NCI-H526 (cell line): ENCODE results near the gene IL1RN.

Experiments
- DNase-seq, 2 experiments: peaks; one replicate each; lab custom pipeline; 2025; lab: John Stamatoyannopoulos, UW

The IL1RN gene

GRCh38 chr2:113156278-113157117 is 29.1 kb downstream of the IL1RN start:
- peak; percentile 5 to 41 for DNase-seq

- peak in 1 of 2 experiments; percentile 74 for DNase-seq
These were observed 29.9 kb downstream of the IL1RN start for GRCh38 chr2:113157118-113157896.

GRCh38 chr2:113157897-113158753 is 30.7 kb downstream of the IL1RN start:
- DNase-seq, result peak; percentile 6 to 49

GRCh38 chr2:113158884-113159553 is 31.6 kb downstream of the IL1RN start:
- no peak for DNase-seq

- no peak for DNase-seq
These were observed 32.9 kb downstream of the IL1RN start for GRCh38 chr2:113160248-113160647.

GRCh38 chr2:113160962-113161361 is 33.6 kb downstream of the IL1RN start:
- no peak for DNase-seq

GRCh38 chr2:113162173-113162572 is 34.8 kb downstream of the IL1RN start:
- DNase-seq, result no peak

- DNase-seq, result no peak
These were observed 35.5 kb downstream of the IL1RN start for GRCh38 chr2:113162869-113163268.

GRCh38 chr2:113164215-113164929 is 37.0 kb downstream of the IL1RN start:
- DNase-seq, result no peak

GRCh38 chr2:113164930-113165585 is 37.7 kb downstream of the IL1RN start:
- no peak for DNase-seq

GRCh38 chr2:113166187-113166645 is 38.8 kb downstream of the IL1RN start:
- no peak for DNase-seq

GRCh38 chr2:113167115-113167932 is 39.9 kb downstream of the IL1RN start:
- no peak for DNase-seq

- no peak for DNase-seq
These were observed 40.6 kb downstream of the IL1RN start for GRCh38 chr2:113167962-113168340.

- DNase-seq, result no peak
These were observed 41.7 kb downstream of the IL1RN start for GRCh38 chr2:113169002-113169530.

GRCh38 chr2:113169586-113169985 is 42.2 kb downstream of the IL1RN start:
- DNase-seq, result no peak

GRCh38 chr2:113171334-113172075 is 44.1 kb downstream of the IL1RN start:
- no peak for DNase-seq

GRCh38 chr2:113172721-113173541 is 45.5 kb downstream of the IL1RN start:
- DNase-seq, result no peak
